WERI-Rb-1 (cell line): Measurements from ENCODE around the gene PRKCZ.

Experiments used
- DNase-seq: peaks from one replicate; pipeline ENCODE4 v3.0.0-alpha.2; 2020
- H3K27ac ChIP-seq: fragments of 250-450 bp; sonication (Bioruptor Pico); 2 replicates; pipeline ENCODE4 v1.5.1; 2020; ENCODE audit warnings: mild to moderate bottlenecking, moderate library complexity
- H3K27me3 ChIP-seq: fragments of 250-450 bp; sonication (Bioruptor Pico); 2 replicates; pipeline ENCODE4 v1.5.1; 2021; ENCODE audit warnings: mild to moderate bottlenecking, low read depth, moderate library complexity; ENCODE audit not compliant: insufficient read depth, severe bottlenecking
- H3K36me3 ChIP-seq: fragments of 250-450 bp; sonication (Bioruptor Pico); 2 replicates; pipeline ENCODE4 v1.5.1; 2020; ENCODE audit warnings: mild to moderate bottlenecking, moderate library complexity
- H3K4me3 ChIP-seq: 2 replicates; pipeline ENCODE4 v1.5.1; 2011; ENCODE audit warnings: low read depth, mild to moderate bottlenecking, control low read depth, low read length
- H3K9me3 ChIP-seq: fragments of 250-450 bp; sonication (Bioruptor Pico); 2 replicates; pipeline ENCODE4 v1.5.1; 2021; ENCODE audit warnings: mild to moderate bottlenecking, moderate library complexity; ENCODE audit not compliant: severe bottlenecking
- TF ChIP-seq, protein P1 (sequence below): IDR thresholded peaks from 2 replicates; pipeline ENCODE4 v1.5.1; 2011; ENCODE audit warnings: low read depth, mild to moderate bottlenecking, control low read depth, inconsistent platforms, low read length

The PRKCZ gene

DNA sequence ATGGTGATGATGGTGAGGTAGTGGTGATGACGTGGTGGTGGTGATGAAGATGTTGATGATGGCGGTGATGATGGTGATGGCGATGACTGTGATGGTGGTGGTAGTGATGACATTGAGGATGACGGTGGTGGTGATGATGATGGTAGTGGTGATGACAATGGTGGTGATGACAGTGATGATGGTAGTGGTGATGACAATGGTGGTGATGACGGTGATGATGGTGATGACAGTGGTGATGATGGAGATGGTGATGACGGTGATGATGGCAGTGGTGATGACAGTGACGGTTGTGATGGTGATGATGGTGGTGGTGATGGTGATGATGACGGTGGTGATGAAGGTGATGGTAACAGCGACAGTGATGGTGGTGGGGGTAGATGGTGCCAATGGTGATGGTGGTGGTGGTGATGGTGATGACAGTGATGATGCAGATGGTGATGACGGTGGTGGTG is 105.0 kb downstream of the PRKCZ start:
- H3K4me3 ChIP-seq, result no peak overlapping the region
- no peaks in the 10 kb centered on the region for H3K27me3 ChIP-seq
- no peak for DNase-seq
- H3K36me3 ChIP-seq, result peaks cover 19% of the 10 kb centered on the region
- H3K9me3 ChIP-seq, result no peaks in the 10 kb centered on the region
- TF ChIP-seq, protein P1, sequence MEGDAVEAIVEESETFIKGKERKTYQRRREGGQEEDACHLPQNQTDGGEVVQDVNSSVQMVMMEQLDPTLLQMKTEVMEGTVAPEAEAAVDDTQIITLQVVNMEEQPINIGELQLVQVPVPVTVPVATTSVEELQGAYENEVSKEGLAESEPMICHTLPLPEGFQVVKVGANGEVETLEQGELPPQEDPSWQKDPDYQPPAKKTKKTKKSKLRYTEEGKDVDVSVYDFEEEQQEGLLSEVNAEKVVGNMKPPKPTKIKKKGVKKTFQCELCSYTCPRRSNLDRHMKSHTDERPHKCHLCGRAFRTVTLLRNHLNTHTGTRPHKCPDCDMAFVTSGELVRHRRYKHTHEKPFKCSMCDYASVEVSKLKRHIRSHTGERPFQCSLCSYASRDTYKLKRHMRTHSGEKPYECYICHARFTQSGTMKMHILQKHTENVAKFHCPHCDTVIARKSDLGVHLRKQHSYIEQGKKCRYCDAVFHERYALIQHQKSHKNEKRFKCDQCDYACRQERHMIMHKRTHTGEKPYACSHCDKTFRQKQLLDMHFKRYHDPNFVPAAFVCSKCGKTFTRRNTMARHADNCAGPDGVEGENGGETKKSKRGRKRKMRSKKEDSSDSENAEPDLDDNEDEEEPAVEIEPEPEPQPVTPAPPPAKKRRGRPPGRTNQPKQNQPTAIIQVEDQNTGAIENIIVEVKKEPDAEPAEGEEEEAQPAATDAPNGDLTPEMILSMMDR, result no peak
- no peak overlapping the region for H3K27ac ChIP-seq

DNA sequence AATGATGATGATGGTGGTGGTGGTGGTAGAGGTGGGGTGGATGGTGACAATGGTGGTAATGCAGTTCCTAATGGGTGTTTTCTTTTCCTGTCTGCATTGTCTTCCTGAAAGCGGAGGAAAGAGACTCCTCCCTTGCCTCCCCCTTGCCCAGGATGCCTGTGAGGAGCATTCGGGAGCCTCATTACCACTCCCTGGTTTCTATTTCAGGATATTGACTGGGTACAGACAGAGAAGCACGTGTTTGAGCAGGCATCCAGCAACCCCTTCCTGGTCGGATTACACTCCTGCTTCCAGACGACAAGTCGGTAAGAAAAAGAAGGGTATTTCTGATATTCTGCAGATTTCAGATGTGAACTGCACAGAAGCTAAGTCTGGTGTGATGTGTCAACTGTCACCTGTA is 105.6 kb downstream of the PRKCZ start:
- H3K27me3 ChIP-seq, result no peaks in the 10 kb centered on the region
- H3K36me3 ChIP-seq, result peaks cover 19% of the 10 kb centered on the region
- TF ChIP-seq, protein P1, result no peak
- H3K27ac ChIP-seq, result peak overlapping the region; percentile 76; the same call in 1 of the 2 replicates
- no peak overlapping the region for H3K4me3 ChIP-seq
- no peak for DNase-seq
- no peaks in the 10 kb centered on the region for H3K9me3 ChIP-seq

DNA sequence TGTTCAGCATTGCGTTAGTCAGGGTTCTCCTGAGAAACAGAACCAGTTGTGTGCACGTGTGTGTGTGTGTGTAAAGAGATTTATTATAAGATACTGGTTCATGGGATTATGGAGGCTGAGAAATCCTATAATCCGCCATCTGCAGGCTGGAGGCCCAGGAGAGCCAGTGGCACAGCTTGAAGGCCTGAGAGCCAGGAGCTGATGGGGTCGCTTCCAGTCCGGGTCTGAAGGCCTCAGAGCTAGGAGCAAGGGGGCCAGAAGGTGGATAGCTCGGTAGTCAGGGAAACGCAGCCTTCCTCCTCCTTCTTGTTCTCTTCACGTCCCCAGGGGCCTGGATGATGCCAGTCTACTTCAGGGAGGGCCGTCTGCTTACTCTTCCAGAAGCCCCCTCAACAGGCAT is 106.7 kb downstream of the PRKCZ start:
- no peaks in the 10 kb centered on the region for H3K27me3 ChIP-seq
- no peak overlapping the region for H3K4me3 ChIP-seq
- peaks cover 18% of the 10 kb centered on the region for H3K36me3 ChIP-seq
- DNase-seq, result peak; percentile 87
- TF ChIP-seq, protein P1, result no peak
- no peaks in the 10 kb centered on the region for H3K9me3 ChIP-seq
- peak overlapping the region; percentile 76 for H3K27ac ChIP-seq

DNA sequence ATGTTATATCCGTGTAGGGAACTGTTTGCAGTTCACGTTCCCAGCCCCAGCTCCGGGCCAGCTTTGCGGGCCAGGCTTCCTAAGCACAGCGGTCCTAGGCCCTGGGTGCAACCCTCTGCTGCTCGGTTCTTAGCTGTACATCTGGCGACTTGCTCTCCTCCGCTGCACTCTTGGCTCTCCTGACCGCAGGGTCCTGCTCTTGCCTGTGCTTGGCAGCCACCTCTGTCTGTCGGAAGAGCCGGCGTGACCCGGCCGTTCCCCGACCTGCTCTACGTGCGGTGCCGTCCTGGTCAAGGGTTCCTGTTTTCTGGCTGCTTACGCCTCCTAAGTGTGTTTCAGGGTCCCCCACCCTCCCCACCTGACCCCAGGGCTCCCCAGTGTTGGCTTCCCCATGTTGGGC is 107.6 kb downstream of the PRKCZ start:
- H3K9me3 ChIP-seq, result no peaks in the 10 kb centered on the region
- H3K4me3 ChIP-seq, result no peak overlapping the region
- H3K27me3 ChIP-seq, result no peaks in the 10 kb centered on the region
- no peak for DNase-seq
- TF ChIP-seq, protein P1, result no peak
- peaks cover 14% of the 10 kb centered on the region for H3K36me3 ChIP-seq
- peak overlapping the region; percentile 76 for H3K27ac ChIP-seq

DNA sequence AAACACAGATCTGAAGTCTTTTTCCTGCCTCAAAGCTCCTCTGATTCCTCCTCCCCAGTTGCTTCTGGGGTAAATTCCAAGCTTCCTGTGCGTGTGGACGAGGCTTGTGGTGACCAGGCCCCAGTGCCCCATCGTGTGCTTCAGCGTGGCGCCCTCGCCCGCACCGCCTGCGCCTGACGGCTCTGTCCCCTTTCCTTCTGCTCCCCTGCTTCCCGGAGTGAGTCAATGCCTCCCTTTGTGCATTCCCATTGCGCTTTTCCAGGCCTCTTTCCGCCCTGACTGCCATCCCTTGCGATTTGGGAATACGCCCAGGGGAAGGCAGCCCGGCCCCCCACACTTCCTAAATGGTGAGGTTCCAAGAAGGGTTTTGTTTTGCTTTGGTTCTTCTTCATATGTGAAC is 108.1 kb downstream of the PRKCZ start:
- H3K27me3 ChIP-seq, result no peaks in the 10 kb centered on the region
- H3K4me3 ChIP-seq, result no peak overlapping the region
- no peaks in the 10 kb centered on the region for H3K9me3 ChIP-seq
- H3K36me3 ChIP-seq, result peaks cover 18% of the 10 kb centered on the region
- H3K27ac ChIP-seq, result peak overlapping the region; percentile 76; the same call in 1 of the 2 replicates
- TF ChIP-seq, protein P1, result no peak
- DNase-seq, result no peak

DNA sequence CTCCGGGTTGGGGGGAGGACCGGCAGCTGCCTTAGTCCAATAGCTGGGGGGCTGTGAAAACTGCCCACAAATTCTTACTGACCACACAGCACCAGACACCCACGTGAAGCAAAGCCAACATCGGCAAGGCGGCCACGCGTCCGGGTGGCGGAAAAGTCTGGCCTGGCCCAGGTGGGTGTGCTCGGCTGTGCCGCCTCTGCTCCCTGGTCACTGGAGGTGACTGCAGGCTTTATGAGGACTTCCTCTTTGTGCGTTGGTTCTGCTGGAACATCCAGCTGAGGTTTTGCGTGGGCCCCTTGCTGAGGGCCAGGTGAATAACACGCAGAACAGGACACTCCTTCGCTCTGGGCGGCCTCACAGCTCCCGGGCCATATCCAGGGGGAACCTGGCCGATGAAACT is 108.9 kb downstream of the PRKCZ start:
- TF ChIP-seq, protein P1, result no peak

More for the DNA sequence above, 108.9 kb downstream of the PRKCZ start:
- Histone ChIP-seq H3K36me3 (peaks cover 21% of the 10 kb centered on the region), H3K27ac (no peak overlapping the region), H3K27me3 (no peaks in the 10 kb centered on the region), H3K9me3 (no peaks in the 10 kb centered on the region), H3K4me3 (no peak overlapping the region)
- DNase-seq, result no peak
